Fibroblast of pulmonary artery (primary cell): ENCODE measurements around the gene TNS3.
A peak's percentile ranks its signal among the peaks of the same experiment; 100 is the strongest.

ENCODE experiments used
- DNase-seq: peaks from one replicate; pipeline ENCODE4 v3.0.0-alpha.2; 2010; ENCODE audit warnings: low read depth
- H3K4me3 ChIP-seq: replicated peaks from 2 replicates; pipeline ENCODE4 v1.5.1; 2011; ENCODE audit warnings: low read depth, mild to moderate bottlenecking, control low read depth, low read length, moderate library complexity
- CTCF ChIP-seq: IDR thresholded peaks from 2 replicates; pipeline ENCODE4 v1.5.1; 2011; ENCODE audit warnings: mild to moderate bottlenecking, control low read depth, low read length, inconsistent platforms; ENCODE audit errors: missing control alignments

The TNS3 gene

DNA sequence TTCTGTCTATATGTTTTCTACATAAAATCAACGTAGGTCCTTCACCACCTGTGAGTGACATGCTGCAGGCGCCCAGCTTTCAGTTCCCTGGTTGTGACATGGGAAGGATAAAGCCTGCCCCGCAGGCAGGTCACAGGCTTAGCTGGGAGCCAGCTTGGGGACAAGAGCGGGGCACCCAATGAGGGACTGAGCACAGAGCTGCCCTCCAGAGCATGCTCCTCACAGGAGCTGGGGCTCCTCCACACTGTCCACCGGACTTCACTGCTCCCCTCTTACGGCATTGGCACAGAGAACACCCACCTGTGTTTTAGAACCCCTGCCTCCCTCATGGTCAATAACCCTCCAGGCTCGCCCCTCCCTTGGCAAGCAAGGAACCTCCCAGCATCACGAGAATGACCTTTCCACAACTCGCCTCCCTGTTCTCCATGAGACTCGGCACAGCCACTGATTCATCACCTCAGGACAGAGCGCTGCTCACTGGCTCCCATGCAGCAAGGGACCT lies 187.1 kb downstream of the TNS3 start:
- no peak for DNase-seq
- no peak overlapping the region for H3K4me3 ChIP-seq
- no peak for TF ChIP-seq CTCF

GRCh38 chr7:47394216-47394615 lies 187.7 kb downstream of the TNS3 start:
- no peak overlapping the region for H3K4me3 ChIP-seq
- no peak for DNase-seq
- no peak for TF ChIP-seq CTCF

GRCh38 chr7:47393406-47393805 lies 188.5 kb downstream of the TNS3 start:
- no peak for DNase-seq
- no peak for TF ChIP-seq CTCF

GRCh38 chr7:47392241-47392759 lies 189.6 kb downstream of the TNS3 start:
- peak; percentile 88 for DNase-seq
- TF ChIP-seq CTCF = peak; percentile 79
- H3K4me3 ChIP-seq = no peak overlapping the region

More at GRCh38 chr7:47393406-47393805, 188.5 kb downstream of the TNS3 start:
- H3K4me3 ChIP-seq = no peak overlapping the region

- DNase-seq = no peak
- no peak overlapping the region for H3K4me3 ChIP-seq
- TF ChIP-seq CTCF = no peak
Observed at GRCh38 chr7:47391726-47392125, 190.2 kb downstream of the TNS3 start.

DNA sequence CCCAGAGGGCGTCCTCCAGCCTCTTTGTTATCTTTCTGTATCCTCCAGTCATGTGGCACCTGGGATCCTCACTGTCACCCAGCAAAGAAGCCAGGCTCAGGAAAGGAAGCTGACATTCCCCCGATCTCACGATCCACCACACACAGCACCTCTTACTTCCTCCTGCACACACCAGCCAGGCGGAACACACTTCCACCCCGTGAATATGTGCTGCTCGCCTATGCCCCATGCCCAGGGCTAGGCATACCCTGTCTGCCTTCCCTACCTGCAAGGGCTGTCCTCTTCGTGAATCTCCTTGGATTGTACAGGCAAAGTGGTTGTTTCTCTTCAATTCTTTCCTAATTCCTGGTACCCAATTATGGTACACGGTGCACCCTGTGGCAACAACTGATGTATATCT lies 191.0 kb downstream of the TNS3 start:
- no peak for DNase-seq
- no peak overlapping the region for H3K4me3 ChIP-seq
- TF ChIP-seq CTCF = no peak

GRCh38 chr7:47389923-47390630 lies 191.8 kb downstream of the TNS3 start:
- TF ChIP-seq CTCF = no peak

More at GRCh38 chr7:47389923-47390630, 191.8 kb downstream of the TNS3 start:
- no peak for DNase-seq
- no peak overlapping the region for H3K4me3 ChIP-seq
